ENCODE results near the gene AMPD3.

AMPD3 gene

GRCh38 chr11:10539339-10539738 lies 84.3 kb downstream of the AMPD3 start:
- no peak for DNase-seq (ENCODE audit: low read depth)

GRCh38 chr11:10540546-10540914 lies 85.5 kb downstream of the AMPD3 start:
- no peak for DNase-seq (ENCODE audit: low read depth)

- DNase-seq (ENCODE audit: low read depth), result peak; percentile 93
Observed at GRCh38 chr11:10540915-10541560, 86.0 kb downstream of the AMPD3 start, which contains the start of gene RNF141. RNF141 (minus strand) TSS chr11:10541187; CDS start chr11:10534158, 7,029 bp downstream.

- DNase-seq (ENCODE audit: low read depth), result no peak
Observed at GRCh38 chr11:10541561-10541930, 86.5 kb downstream of the AMPD3 start.

GRCh38 chr11:10542776-10543175 lies 87.7 kb downstream of the AMPD3 start:
- DNase-seq (ENCODE audit: low read depth), result no peak

- no peak for DNase-seq (ENCODE audit: low read depth)
Observed at GRCh38 chr11:10543782-10544181, 88.7 kb downstream of the AMPD3 start.

- no peak for DNase-seq (ENCODE audit: low read depth)
Observed at GRCh38 chr11:10544491-10545465, 89.7 kb downstream of the AMPD3 start.

- DNase-seq (ENCODE audit: low read depth), result no peak
Observed at GRCh38 chr11:10550503-10551289, 95.6 kb downstream of the AMPD3 start.

- no peak for DNase-seq (ENCODE audit: low read depth)
Observed at GRCh38 chr11:10551290-10551592, 96.2 kb downstream of the AMPD3 start.

GRCh38 chr11:10551845-10552352 lies 96.8 kb downstream of the AMPD3 start:
- no peak for DNase-seq (ENCODE audit: low read depth)

- DNase-seq (ENCODE audit: low read depth), result no peak
Observed at GRCh38 chr11:10556590-10556989, 101.5 kb downstream of the AMPD3 start.
